Right hindlimb (tissue), 1 donor: ENCODE measurements around the gene YY1.
"Not testable (repeated sequence)": the region's sequence is repeated elsewhere in the genome, so short reads cannot be mapped to it uniquely, and the experiment has no call there.

Experiments
- DNase-seq: peaks from one replicate; pipeline ENCODE4 v3.0.0-alpha.2; 2018

YY1 gene

GRCh38 chr14:100238419-100239210 lies at the start of gene YY1:
TSS of gene YY1 (plus strand) at chr14:100239144. CDS start at chr14:100239245, 101 bp downstream.
- DNase-seq, result peak; percentile 99

- no peak for DNase-seq
Measured at GRCh38 chr14:100190126-100190525, 48.8 kb upstream of the YY1 start.

GRCh38 chr14:100191584-100192249 lies 47.2 kb upstream of the YY1 start:
- peak; percentile 50 for DNase-seq

GRCh38 chr14:100192250-100192671 lies 46.7 kb upstream of the YY1 start:
- no peak for DNase-seq

- DNase-seq, result peak; percentile 99
Measured at GRCh38 chr14:100192672-100193416, 46.1 kb upstream of the YY1 start.

- no peak for DNase-seq
Measured at GRCh38 chr14:100193417-100194357, 45.3 kb upstream of the YY1 start.

- no peak for DNase-seq
Measured at GRCh38 chr14:100199240-100199860, 39.6 kb upstream of the YY1 start.

- no peak for DNase-seq
Measured at GRCh38 chr14:100200311-100200710, 38.6 kb upstream of the YY1 start.

- DNase-seq, result no peak
Measured at GRCh38 chr14:100201701-100202100, 37.2 kb upstream of the YY1 start.

- no peak for DNase-seq
Measured at GRCh38 chr14:100202712-100203111, 36.2 kb upstream of the YY1 start.

GRCh38 chr14:100203146-100203545 lies 35.8 kb upstream of the YY1 start:
- no peak for DNase-seq

GRCh38 chr14:100203962-100204834 lies 34.7 kb upstream of the YY1 start:
- no peak for DNase-seq

- not testable (repeated sequence) for DNase-seq
Measured at GRCh38 chr14:100204835-100205167, 34.1 kb upstream of the YY1 start.

GRCh38 chr14:100207588-100207987 lies 31.4 kb upstream of the YY1 start:
- not testable (repeated sequence) for DNase-seq

- DNase-seq, result not testable (repeated sequence)
Measured at GRCh38 chr14:100208136-100208535, 30.8 kb upstream of the YY1 start.

- no peak for DNase-seq
Measured at GRCh38 chr14:100211366-100211765, 27.6 kb upstream of the YY1 start.

GRCh38 chr14:100211893-100212292 lies 27.1 kb upstream of the YY1 start:
- DNase-seq, result no peak

- no peak for DNase-seq
Measured at GRCh38 chr14:100212476-100213333, 26.2 kb upstream of the YY1 start.

GRCh38 chr14:100213587-100213955 lies 25.4 kb upstream of the YY1 start:
- DNase-seq, result no peak
